HG03342 (cell line): ENCODE measurements around the gene BRF1.

Source experiments
- ATAC-seq: cut with Tn5 transposase; IDR thresholded peaks from one replicate; pipeline ENCODE4 v1.9.1; 2021; ENCODE audit warnings: mild to moderate bottlenecking, moderate library complexity; ENCODE audit not compliant: unreplicated experiment

The BRF1 gene

DNA sequence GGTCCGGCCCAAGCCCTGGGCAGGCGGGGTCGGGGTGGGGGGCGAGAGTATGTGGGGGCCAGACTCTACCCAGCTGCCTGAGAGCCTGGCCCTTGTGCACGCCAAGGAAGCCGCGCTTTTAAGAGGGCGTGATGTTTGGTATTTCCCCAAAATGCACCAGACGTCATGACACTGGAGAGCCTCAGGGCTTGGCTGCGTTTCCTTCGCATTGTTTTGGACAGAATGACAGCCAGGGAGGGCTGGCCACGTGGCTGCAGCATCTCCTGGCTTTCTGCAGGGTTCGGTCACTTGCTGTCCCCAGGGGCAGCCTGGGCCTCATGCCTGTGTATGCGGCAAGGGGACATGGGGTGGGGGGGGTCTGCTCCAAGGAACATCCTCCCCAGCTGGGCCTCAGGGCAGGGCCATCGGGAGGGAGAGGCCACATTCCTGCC lies 103.6 kb downstream of the BRF1 start:
- ATAC-seq: no peak

GRCh38 chr14:105196265-105196960 lies 104.4 kb downstream of the BRF1 start:
- ATAC-seq: no peak

GRCh38 chr14:105195522-105196264 lies 105.1 kb downstream of the BRF1 start:
- ATAC-seq: no peak

DNA sequence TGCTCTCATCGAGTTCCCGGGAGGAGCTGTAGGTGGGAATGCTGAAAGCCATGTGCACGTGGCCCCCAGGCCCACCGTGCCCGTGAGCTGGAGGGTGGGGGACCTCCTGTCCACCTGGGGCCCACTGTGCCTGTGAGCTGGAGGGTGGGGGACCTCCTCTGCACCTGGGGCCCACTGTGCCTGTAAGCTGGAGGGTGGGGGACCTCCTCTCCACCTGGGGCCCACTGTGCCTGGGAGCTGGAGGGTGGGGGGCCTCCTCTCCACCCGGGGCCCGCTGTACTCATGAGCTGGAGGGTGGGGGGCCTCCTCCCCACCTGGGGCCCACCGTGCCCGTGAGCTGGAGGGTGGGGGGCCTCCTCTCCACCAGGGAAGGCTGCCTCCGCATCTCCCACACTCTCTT lies 105.8 kb downstream of the BRF1 start:
- ATAC-seq: no peak

GRCh38 chr14:105193916-105194782 lies 106.7 kb downstream of the BRF1 start:
- ATAC-seq: no peak

DNA sequence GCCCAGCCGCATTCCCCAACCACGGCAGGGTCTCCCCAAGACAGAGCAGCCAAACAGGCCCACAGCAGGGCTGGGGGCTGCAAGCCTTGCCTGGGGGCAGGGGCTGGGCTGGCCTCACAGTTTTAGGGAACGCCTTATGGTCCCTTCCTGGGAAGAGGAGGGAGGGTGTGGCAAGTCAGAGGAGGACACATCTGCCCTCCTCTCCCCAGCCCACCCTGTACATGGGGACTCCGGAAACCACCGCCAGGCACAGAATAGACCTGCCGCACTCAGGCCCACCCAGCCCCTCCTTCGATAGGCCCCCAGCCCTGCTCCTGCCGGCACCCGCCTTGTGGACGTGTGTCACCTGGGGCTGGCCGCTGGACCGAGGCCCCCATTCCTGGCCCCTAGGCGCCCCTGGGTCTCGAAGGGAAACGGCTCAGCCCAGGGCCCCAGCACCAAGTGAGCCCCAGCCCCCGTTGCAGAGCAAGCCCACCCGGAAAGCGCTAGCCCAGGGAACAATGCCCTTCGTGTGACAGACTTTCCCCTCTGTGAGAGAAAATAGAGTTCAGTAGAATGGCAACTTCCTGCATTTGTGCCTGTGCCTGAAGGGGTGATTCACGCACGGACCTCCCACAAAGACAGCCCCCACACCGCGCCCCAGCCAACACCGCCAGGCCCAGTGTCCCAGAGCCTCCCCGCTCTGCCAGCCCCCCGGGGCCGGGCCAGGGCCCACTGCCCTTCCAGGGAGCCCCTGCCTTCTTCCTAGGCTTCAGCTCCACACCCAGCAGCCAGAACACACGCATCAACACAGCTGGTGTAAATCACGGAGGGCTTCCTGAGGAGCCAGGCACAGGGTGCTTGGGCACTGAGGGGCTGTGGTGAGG lies 107.7 kb downstream of the BRF1 start:
- no peak for ATAC-seq

DNA sequence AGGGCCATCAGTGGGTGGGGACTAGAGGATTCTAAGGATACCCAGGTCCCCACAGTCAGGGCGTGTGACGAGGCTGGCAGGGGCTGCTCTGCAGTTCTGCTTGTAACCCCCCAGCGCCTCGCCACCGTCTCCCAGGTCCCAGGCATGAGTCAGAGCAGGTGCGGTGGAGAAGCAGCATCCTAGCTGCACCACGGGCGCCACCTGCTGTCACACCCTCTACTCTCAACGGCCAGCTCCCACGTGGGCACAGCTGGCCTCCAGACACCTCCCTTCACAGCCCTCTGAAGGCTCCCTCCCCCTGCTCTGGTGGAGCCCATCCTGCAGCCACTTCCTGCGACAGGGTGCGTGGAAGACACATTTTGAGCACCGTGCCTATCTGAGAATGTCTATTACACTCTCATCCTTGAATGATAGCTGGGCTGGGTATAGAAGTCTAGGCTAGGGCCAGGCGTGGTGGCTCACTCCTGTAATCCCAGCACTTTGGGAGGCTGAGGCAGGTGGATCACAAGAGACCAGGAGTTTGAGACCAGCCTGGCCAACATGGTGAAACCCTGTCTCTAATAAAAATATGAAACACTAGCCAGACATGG lies 112.8 kb downstream of the BRF1 start:
- no peak for ATAC-seq

GRCh38 chr14:105187116-105187515 lies 113.7 kb downstream of the BRF1 start:
- ATAC-seq: no peak

DNA sequence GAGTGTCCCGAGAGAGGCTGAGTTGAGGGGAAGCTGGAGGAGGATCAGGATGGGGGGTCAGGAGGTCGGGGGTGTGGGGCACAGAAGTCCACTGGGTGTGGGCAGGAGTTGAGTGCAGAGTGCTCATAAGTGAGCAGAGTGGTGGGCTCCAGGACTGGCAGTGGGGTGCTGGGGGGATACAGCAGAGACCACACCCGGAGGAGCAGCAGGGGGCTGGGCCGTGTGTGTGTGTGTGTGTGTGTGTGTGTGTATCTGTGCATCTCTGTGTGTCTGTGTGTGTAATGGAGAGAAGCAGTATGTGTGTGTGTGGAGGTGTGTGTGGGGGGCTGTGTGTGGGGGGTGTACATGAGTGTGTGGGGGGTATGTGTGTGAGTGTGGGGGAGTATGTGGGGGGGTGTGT lies 114.8 kb downstream of the BRF1 start:
- no peak for ATAC-seq

DNA sequence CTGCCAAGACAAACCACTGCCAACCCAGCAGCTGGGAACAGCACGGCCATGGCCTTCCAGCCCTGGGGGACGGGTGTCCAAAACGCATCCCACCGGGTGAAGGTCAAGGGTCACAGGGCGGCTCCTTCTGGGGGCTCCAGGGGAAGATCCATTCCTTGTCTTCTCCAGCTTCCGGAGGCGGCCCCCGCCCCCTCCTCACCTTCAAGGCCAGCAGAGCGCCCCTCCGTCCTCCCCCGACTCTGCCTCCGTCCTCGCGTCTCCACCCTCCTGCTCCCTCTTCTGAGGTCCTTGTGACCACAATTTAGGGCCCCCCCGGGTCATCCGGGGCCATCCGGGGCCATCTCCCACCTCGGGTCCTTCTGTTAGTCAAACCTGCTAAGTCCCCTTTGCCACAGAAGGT lies 115.8 kb downstream of the BRF1 start:
- no peak for ATAC-seq

DNA sequence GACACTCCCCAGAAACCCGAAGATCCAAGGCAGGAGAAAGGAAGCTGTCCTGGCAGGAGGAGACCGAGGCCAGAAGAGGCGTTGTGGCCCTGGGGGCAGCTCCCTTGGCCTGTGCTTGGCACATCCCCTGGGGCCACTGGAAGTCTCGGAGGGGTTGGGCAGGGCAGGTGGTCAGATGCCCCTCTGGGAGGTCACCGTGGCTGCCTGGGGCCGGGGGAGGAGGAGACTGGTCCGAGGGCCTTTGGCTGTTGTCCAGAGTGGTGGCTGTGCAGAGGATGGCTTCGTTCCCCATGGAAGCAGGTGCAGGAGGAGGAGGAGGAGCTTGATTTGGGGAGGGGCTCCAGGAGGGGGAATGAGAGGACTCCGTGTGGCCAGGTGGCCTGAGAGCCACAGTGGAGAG lies 116.3 kb downstream of the BRF1 start:
- ATAC-seq: no peak

- ATAC-seq: no peak
Measured at GRCh38 chr14:105182296-105183020, 118.3 kb downstream of the BRF1 start.

GRCh38 chr14:105181549-105182295 lies 119.1 kb downstream of the BRF1 start:
- ATAC-seq: peak; percentile 9

GRCh38 chr14:105180592-105181548 lies 119.9 kb downstream of the BRF1 start, which contains the start of gene NUDT14:
Gene NUDT14 (minus strand): TSS chr14:105181312. CDS start chr14:105181209, 103 bp downstream.
- peak; percentile 55 for ATAC-seq

DNA sequence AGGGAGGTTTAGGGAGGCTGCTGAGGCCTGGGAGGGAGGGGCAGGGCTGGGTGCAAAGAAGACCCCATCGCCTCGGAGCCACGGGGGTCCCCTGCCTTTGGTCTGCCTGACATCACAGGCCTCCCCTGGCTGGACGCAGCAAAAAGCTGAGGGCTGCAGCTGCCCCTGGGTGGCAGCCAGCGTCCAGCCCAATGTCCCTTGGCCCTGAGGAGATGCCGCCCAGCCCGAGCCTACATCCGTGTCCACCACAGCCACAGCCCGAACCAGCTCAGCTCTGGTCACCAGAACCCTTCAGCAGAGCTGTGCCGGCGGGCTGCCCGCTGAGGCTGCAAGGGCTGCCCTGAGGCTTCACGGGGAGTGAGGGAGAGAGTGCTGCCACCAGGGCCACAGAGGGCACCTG lies 121.6 kb downstream of the BRF1 start:
- no peak for ATAC-seq

GRCh38 chr14:105178868-105179140 lies 122.0 kb downstream of the BRF1 start:
- no peak for ATAC-seq

- ATAC-seq: no peak
Measured at GRCh38 chr14:105178069-105178867, 122.5 kb downstream of the BRF1 start.
